OCI-LY3 (cell line): ENCODE measurements around the gene KRT39.

ENCODE experiments used
- EZH2phosphoT487 ChIP-seq: fragments of 200-600 bp; shearing (Covaris generic); IDR thresholded peaks from 2 replicates; pipeline ENCODE4 v1.6.1; 2018; ENCODE audit warnings: antibody characterized with exemption, mixed run types, low read depth
- TF ChIP-seq, protein P1 (sequence below): fragments of 200-600, 300-600 bp; sonication (generic); IDR thresholded peaks from 2 replicates; pipeline ENCODE4 v1.5.1; 2014; ENCODE audit warnings: antibody characterized with exemption, low read length, low read depth

DNA sequence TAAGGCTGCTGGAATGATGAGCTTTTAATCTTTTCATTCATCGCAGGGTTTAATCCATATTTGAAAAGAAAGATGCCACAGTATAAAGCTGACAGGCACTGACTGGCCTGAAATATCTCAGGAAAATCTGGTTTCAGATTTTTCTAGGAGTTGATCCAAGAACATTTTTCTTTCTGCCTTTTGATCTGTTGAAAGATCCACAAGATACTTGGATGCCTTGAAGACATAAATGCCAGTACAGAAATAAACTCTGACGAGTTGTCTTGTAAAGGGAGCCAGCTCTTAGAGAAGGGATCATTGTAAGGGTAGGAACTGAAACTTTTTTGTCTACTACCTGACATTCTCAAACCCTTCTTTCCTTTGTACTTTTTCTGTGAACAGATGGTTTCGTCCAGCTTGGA is 56.3 kb downstream of the KRT39 start:
- TF ChIP-seq, protein P1, sequence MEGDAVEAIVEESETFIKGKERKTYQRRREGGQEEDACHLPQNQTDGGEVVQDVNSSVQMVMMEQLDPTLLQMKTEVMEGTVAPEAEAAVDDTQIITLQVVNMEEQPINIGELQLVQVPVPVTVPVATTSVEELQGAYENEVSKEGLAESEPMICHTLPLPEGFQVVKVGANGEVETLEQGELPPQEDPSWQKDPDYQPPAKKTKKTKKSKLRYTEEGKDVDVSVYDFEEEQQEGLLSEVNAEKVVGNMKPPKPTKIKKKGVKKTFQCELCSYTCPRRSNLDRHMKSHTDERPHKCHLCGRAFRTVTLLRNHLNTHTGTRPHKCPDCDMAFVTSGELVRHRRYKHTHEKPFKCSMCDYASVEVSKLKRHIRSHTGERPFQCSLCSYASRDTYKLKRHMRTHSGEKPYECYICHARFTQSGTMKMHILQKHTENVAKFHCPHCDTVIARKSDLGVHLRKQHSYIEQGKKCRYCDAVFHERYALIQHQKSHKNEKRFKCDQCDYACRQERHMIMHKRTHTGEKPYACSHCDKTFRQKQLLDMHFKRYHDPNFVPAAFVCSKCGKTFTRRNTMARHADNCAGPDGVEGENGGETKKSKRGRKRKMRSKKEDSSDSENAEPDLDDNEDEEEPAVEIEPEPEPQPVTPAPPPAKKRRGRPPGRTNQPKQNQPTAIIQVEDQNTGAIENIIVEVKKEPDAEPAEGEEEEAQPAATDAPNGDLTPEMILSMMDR: no peak
- TF ChIP-seq EZH2phosphoT487: no peak
